ENCODE results near the gene NUP214.

- TF ChIP-seq, protein P1, sequence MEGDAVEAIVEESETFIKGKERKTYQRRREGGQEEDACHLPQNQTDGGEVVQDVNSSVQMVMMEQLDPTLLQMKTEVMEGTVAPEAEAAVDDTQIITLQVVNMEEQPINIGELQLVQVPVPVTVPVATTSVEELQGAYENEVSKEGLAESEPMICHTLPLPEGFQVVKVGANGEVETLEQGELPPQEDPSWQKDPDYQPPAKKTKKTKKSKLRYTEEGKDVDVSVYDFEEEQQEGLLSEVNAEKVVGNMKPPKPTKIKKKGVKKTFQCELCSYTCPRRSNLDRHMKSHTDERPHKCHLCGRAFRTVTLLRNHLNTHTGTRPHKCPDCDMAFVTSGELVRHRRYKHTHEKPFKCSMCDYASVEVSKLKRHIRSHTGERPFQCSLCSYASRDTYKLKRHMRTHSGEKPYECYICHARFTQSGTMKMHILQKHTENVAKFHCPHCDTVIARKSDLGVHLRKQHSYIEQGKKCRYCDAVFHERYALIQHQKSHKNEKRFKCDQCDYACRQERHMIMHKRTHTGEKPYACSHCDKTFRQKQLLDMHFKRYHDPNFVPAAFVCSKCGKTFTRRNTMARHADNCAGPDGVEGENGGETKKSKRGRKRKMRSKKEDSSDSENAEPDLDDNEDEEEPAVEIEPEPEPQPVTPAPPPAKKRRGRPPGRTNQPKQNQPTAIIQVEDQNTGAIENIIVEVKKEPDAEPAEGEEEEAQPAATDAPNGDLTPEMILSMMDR (IDR thresholded peaks at IDR 0.05; ENCODE audit: insufficient read depth, low read length), result no peak
- no peak for TF ChIP-seq REST (IDR thresholded peaks at IDR 0.05; ENCODE audit: insufficient replicate concordance, low read depth)
Measured at GRCh38 chr9:131099102-131099606, 26.2 kb upstream of the NUP214 start.
